ENCODE data around the gene KRTAP3-2.

GRCh38 chr17:41012326-41013120 lies 12.8 kb upstream of the KRTAP3-2 start:
- no peak for TF ChIP-seq EZH2phosphoT487 (IDR thresholded peaks at IDR 0.05; ENCODE audit: borderline replicate concordance, low read depth, low read length)
- TF ChIP-seq, protein P1, sequence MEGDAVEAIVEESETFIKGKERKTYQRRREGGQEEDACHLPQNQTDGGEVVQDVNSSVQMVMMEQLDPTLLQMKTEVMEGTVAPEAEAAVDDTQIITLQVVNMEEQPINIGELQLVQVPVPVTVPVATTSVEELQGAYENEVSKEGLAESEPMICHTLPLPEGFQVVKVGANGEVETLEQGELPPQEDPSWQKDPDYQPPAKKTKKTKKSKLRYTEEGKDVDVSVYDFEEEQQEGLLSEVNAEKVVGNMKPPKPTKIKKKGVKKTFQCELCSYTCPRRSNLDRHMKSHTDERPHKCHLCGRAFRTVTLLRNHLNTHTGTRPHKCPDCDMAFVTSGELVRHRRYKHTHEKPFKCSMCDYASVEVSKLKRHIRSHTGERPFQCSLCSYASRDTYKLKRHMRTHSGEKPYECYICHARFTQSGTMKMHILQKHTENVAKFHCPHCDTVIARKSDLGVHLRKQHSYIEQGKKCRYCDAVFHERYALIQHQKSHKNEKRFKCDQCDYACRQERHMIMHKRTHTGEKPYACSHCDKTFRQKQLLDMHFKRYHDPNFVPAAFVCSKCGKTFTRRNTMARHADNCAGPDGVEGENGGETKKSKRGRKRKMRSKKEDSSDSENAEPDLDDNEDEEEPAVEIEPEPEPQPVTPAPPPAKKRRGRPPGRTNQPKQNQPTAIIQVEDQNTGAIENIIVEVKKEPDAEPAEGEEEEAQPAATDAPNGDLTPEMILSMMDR (conservative IDR thresholded peaks at IDR 0.05; ENCODE audit: low read length), result no peak

All from OCI-LY7 (cell line).